ENCODE measurements around the gene ARPIN. TPM values are rescaled to one million over a fixed set of nuclear protein-coding genes. Genes with fewer than 3 reads are reported as not detected.

Gene ARPIN
- total RNA-seq, 1 experiment from 2014 or later, result 3.4 TPM

Other genes with a start within 250 kb of the ARPIN start
- gene PLIN1, start 233.6 kb downstream of the ARPIN start, total RNA-seq (2014; rRNA removed; shearing (Covaris generic)), result 0.04 and 0.19 TPM in 2 replicates
- 7.2 and 13.3 TPM in 2 replicates for gene PEX11A, start 222.2 kb downstream of the ARPIN start, total RNA-seq (2014; rRNA removed; shearing (Covaris generic))
- gene WDR93, start 222.1 kb downstream of the ARPIN start, total RNA-seq (2014; rRNA removed; shearing (Covaris generic)), result 0.35 TPM in 1 of 2 replicates, not detected in the other
- 0.47 TPM in 1 of 2 replicates, not detected in the other for gene MESP1, start 161.7 kb downstream of the ARPIN start, total RNA-seq (2014; rRNA removed; shearing (Covaris generic))
- not detected in 2 replicates for gene MESP2, start 136.6 kb downstream of the ARPIN start, total RNA-seq (2014; rRNA removed; shearing (Covaris generic))
- gene ANPEP, start 98.1 kb downstream of the ARPIN start, total RNA-seq (2014; rRNA removed; shearing (Covaris generic)), result 3.5 and 4.7 TPM in 2 replicates
- gene AP3S2, start 19.0 kb downstream of the ARPIN start, total RNA-seq (2014; rRNA removed; shearing (Covaris generic)), result 60.9 and 81.4 TPM in 2 replicates
- 4.7 and 8.4 TPM in 2 replicates for gene ZNF710, start 88.4 kb upstream of the ARPIN start, total RNA-seq (2014; rRNA removed; shearing (Covaris generic))
- gene IDH2, start 189.5 kb upstream of the ARPIN start, total RNA-seq (2014; rRNA removed; shearing (Covaris generic)), result 43.2 and 48.5 TPM in 2 replicates

Data from H4 (cell line).